HepG2 (cell line): Measurements from ENCODE around the gene FAM216A. TPM values are rescaled to one million over a fixed set of nuclear protein-coding genes. Genes with fewer than 3 reads are reported as not detected.

Source experiments
- ARID5B ChIP-seq: IDR thresholded peaks from 2 replicates; pipeline ENCODE4 v1.4.0; 2020; ENCODE audit warnings: mild to moderate bottlenecking, missing genetic modification reagents
- GABPB1 ChIP-seq: IDR thresholded peaks from 2 replicates; pipeline ENCODE4 v1.6.1; 2016; ENCODE audit warnings: mild to moderate bottlenecking, missing genetic modification reagents, moderate library complexity, missing compliant biosample characterization
- GMEB1 ChIP-seq: sonication (generic); formaldehyde crosslinking; IDR thresholded peaks from 2 replicates; pipeline ENCODE4 v1.5.1; 2020; ENCODE audit warnings: missing genetic modification reagents, mild to moderate bottlenecking, borderline replicate concordance
- HOXA9 ChIP-seq: sonication (generic); formaldehyde crosslinking; IDR thresholded peaks from 2 replicates; pipeline ENCODE4 v1.8.1; 2022; ENCODE audit warnings: missing genetic modification reagents, mild to moderate bottlenecking, moderate library complexity, borderline replicate concordance
- JARID2 ChIP-seq: sonication (generic); formaldehyde crosslinking; IDR thresholded peaks from 2 replicates; pipeline ENCODE4 v1.8.1; 2023; ENCODE audit warnings: missing genetic modification reagents, inconsistent platforms; ENCODE audit not compliant: insufficient replicate concordance
- MTA3 ChIP-seq: sonication (generic); formaldehyde crosslinking; IDR thresholded peaks from 2 replicates; pipeline ENCODE4 v1.4.0; 2020; ENCODE audit warnings: missing genetic modification reagents
- RXRB ChIP-seq: IDR thresholded peaks from 2 replicates; pipeline ENCODE4 v1.6.1; 2016; ENCODE audit warnings: borderline replicate concordance, missing genetic modification reagents, missing compliant biosample characterization
- SATB2 ChIP-seq: sonication (generic); formaldehyde crosslinking; IDR thresholded peaks from 2 replicates; pipeline ENCODE4 v1.5.0; 2020; ENCODE audit warnings: missing genetic modification reagents
- SMYD3 ChIP-seq: sonication (generic); formaldehyde crosslinking; IDR thresholded peaks from 2 replicates; pipeline ENCODE4 v1.8.1; 2023; ENCODE audit warnings: mild to moderate bottlenecking, missing genetic modification reagents
- SOX6 ChIP-seq, 2 experiments: fragments of 450-650 bp in 1 of 2; sonication (generic) in 1 of 2; formaldehyde crosslinking in 1 of 2; IDR thresholded peaks; 2 replicates each; pipeline versions ENCODE4 v1.4.0 to v1.6.1; 2017 to 2020; ENCODE audit warnings: antibody characterized with exemption in 1 of 2, mild to moderate bottlenecking in 1 of 2, missing genetic modification reagents in 1 of 2
- ZBTB4 ChIP-seq: sonication (generic); formaldehyde crosslinking; IDR thresholded peaks from 2 replicates; pipeline ENCODE4 v1.4.0; 2020; ENCODE audit warnings: missing genetic modification reagents, mild to moderate bottlenecking, borderline replicate concordance
- ZNF124 ChIP-seq: sonication (generic); formaldehyde crosslinking; IDR thresholded peaks from 2 replicates; pipeline ENCODE4 v1.4.0; 2020; ENCODE audit warnings: missing genetic modification reagents
- ZNF335 ChIP-seq: sonication (generic); formaldehyde crosslinking; IDR thresholded peaks from 2 replicates; pipeline ENCODE4 v1.4.0; 2020; ENCODE audit warnings: missing genetic modification reagents
- ZNF543 ChIP-seq: sonication (generic); formaldehyde crosslinking; IDR thresholded peaks from 2 replicates; pipeline ENCODE4 v1.4.0; 2020; ENCODE audit warnings: mild to moderate bottlenecking, missing genetic modification reagents
- polyA plus RNA-seq, 8 experiments: library from polyadenylated mRNA; depleted of rRNA in 3 of 8; stranded (reverse) in 7 of 8; unstranded in 1 of 8; fragments of >200 nt; fragmentation: Illumina TruSeq in 4 of 8; extraction: Trizol in 4 of 8; gene quantifications; 2 replicates each; pipeline versions ENCODE4 v1.2.1 to v1.2.3, GENCODE V29; 2011 to 2016; ENCODE audit warnings: low read depth in 4 of 8, missing spikeins in 1 of 8, mixed read lengths in 1 of 8; ENCODE audit not compliant: insufficient read depth in 1 of 8
- total RNA-seq, 5 experiments: library from RNA; depleted of rRNA; stranded (reverse); fragments of >200 nt; fragmentation: Illumina TruSeq; extraction: Trizol; gene quantifications; 2 replicates each; pipeline ENCODE4 v1.2.3, GENCODE V29; 2016; ENCODE audit warnings: low read depth in 1 of 5
- TF ChIP-seq, protein P1 (sequence below): IDR thresholded peaks from 2 replicates; pipeline ENCODE4 v1.6.1; 2016
- TF ChIP-seq, protein P2 (sequence below): sonication (generic); formaldehyde crosslinking; IDR thresholded peaks from 2 replicates; pipeline ENCODE4 v1.8.1; 2023; ENCODE audit warnings: missing genetic modification reagents, mild to moderate bottlenecking, borderline replicate concordance

The FAM216A gene
- total and polyA plus RNA-seq, 2 of the 13 experiments (the other 11 are each of a cell fraction or from before 2014, with no cell fraction given) = 20.3 to 31.2 TPM

- TF ChIP-seq ARID5B (CRISPR knock-in tag) (peak; percentile 11; the same call in 1 of the 2 replicates), ZNF124 (CRISPR knock-in tag) (no peak), SMYD3 (CRISPR knock-in tag) (no peak), HOXA9 (peak; percentile 61; the same call in 1 of the 2 replicates), GMEB1 (CRISPR knock-in tag) (peak; percentile 79; the same call in 1 of the 2 replicates), SATB2 (CRISPR knock-in tag) (peak; percentile 66; the same call in 1 of the 2 replicates), MTA3 (CRISPR knock-in tag) (no peak), SOX6 (IDR thresholded peaks at IDR 0.05) (no peak), SOX6 (CRISPR knock-in tag; IDR thresholded peaks at IDR 0.05) (0 out of 2 replicates have a peak, but pooled peaks have one; percentile 30), GABPB1 (CRISPR knock-in tag) (peak; percentile 65), JARID2 (CRISPR knock-in tag) (no peak), RXRB (CRISPR knock-in tag) (peak; percentile 44; the same call in 1 of the 2 replicates), ZNF543 (CRISPR knock-in tag) (peak; percentile 34; the same call in 1 of the 2 replicates), ZBTB4 (no peak), ZNF335 (CRISPR knock-in tag) (0 out of 2 replicates have a peak, but pooled peaks have one; percentile 69)
- TF ChIP-seq, protein P1, sequence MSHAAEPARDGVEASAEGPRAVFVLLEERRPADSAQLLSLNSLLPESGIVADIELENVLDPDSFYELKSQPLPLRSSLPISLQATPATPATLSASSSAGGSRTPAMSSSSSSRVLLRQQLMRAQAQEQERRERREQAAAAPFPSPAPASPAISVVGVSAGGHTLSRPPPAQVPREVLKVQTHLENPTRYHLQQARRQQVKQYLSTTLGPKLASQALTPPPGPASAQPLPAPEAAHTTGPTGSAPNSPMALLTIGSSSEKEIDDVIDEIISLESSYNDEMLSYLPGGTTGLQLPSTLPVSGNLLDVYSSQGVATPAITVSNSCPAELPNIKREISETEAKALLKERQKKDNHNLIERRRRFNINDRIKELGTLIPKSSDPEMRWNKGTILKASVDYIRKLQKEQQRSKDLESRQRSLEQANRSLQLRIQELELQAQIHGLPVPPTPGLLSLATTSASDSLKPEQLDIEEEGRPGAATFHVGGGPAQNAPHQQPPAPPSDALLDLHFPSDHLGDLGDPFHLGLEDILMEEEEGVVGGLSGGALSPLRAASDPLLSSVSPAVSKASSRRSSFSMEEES = 0 out of 2 replicates have a peak, but pooled peaks have one; percentile 12
- TF ChIP-seq, protein P2, sequence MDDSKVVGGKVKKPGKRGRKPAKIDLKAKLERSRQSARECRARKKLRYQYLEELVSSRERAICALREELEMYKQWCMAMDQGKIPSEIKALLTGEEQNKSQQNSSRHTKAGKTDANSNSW (CRISPR knock-in tag) = 0 out of 2 replicates have a peak, but pooled peaks have one; percentile 10
Observed at GRCh38 chr12:110468214-110469048, at the start of gene FAM216A, which contains the start of gene GPN3 (continued).
